Right atrium auricular region (tissue), 2 donors: ENCODE data around the gene IL13. TPM values are rescaled to one million over a fixed set of nuclear protein-coding genes. Genes with fewer than 3 reads are reported as not detected.

Experiments
- DNase-seq: peaks from one replicate; pipeline ENCODE4 v3.0.0-alpha.2; 2019; ENCODE audit warnings: low spot score
- H3K27ac ChIP-seq, 2 donors: fragments of 200-600 bp; sonication (generic); 1 replicate in 1 of 2; 2 replicates in 1 of 2; pipeline ENCODE4 v1.5.1; 2016 to 2019
- H3K27me3 ChIP-seq, 2 donors: fragments of 200-600 bp; sonication (generic); one replicate each; pipeline versions ENCODE4 v1.5.1 to v1.6.0; 2017 to 2019
- H3K36me3 ChIP-seq: fragments of 200-600 bp; sonication (generic); one replicate; pipeline ENCODE4 v1.5.1; 2016
- H3K4me1 ChIP-seq, 2 donors: fragments of 200-600 bp; sonication (generic); one replicate each; pipeline versions ENCODE4 v1.5.1 to v1.6.0; 2017 to 2019
- H3K4me3 ChIP-seq, 2 donors: fragments of 200-600 bp; sonication (generic); 1 replicate in 1 of 2; 2 replicates in 1 of 2; pipeline ENCODE4 v1.5.1; 2017 to 2019; ENCODE audit warnings: mild to moderate bottlenecking in 1 of 2, moderate library complexity in 1 of 2
- H3K9me3 ChIP-seq, 2 donors: fragments of 200-600 bp; sonication (generic); one replicate each; pipeline ENCODE4 v1.5.1; 2019
- CTCF ChIP-seq, 2 donors: fragments of 200-600 bp; sonication (generic); IDR thresholded peaks; one replicate each; pipeline ENCODE4 v1.5.1; 2019; ENCODE audit warnings: antibody characterized with exemption in 2 of 2
- total RNA-seq, 2 donors: library from RNA; depleted of rRNA; stranded (reverse); fragments of >200 nt; gene quantifications; one replicate each; pipeline ENCODE4 v1.1.0, GENCODE V29; 2016

IL13 gene
- total RNA-seq, 2 donors from 2014 or later: not detected

DNA sequence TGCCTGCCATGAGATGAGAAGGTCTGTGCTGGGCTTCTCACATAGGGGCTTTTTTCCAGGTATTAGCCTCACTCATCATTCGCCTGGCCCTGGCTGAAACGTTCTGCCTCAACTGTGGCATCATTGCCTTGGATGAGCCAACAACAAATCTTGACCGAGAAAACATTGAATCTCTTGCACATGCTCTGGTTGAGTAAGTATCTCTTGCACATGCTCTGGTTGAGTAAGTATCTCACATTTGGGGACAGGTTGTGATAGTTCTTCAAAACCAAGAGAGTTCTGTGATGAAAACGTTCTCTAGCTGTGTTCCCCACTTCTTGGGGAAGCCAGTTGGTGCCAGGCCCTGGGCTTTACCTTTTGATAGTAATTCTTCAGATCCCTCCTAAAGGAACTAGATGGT lies 17.4 kb upstream of the IL13 start:
- Histone ChIP-seq H3K36me3 (peaks cover 48% of the 10 kb centered on the region), H3K27ac (no peak overlapping the region), H3K9me3 (no peaks in the 10 kb centered on the region), H3K27me3 (no peaks in the 10 kb centered on the region), H3K4me3 (no peak overlapping the region), H3K4me1 (no peaks in the 10 kb centered on the region)
- DNase-seq: no peak
- TF ChIP-seq CTCF (IDR thresholded peaks at IDR 0.05): no peak

- no peak for DNase-seq
- H3K27ac ChIP-seq: no peak overlapping the region
- TF ChIP-seq CTCF (IDR thresholded peaks at IDR 0.05): no peak
- H3K4me3 ChIP-seq: no peak overlapping the region
- peaks cover 48% of the 10 kb centered on the region for H3K36me3 ChIP-seq
- H3K27me3 ChIP-seq: no peaks in the 10 kb centered on the region
- no peaks in the 10 kb centered on the region for H3K4me1 ChIP-seq
- no peaks in the 10 kb centered on the region for H3K9me3 ChIP-seq
Measured at GRCh38 chr5:132641241-132641723, 16.7 kb upstream of the IL13 start.

DNA sequence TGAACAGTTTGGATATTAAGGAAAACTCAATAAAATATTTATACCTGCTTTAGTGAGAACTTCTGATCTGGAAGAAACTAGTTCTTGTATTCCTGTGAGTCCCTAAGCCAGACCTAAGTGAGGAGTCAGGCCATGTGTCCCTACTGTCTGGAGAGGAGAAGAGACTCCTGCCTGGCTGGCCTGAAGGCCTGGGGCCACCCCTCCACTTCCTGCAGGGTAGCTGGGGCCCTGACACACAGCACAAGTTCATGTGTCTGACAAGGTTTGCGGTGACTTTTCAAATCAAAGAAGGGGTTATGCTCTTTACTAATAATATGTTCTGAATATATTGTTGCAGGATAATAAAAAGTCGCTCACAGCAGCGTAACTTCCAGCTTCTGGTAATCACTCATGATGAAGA lies 16.1 kb upstream of the IL13 start:
- DNase-seq: no peak
- Histone ChIP-seq H3K27me3 (no peaks in the 10 kb centered on the region), H3K27ac (no peak overlapping the region), H3K36me3 (peaks cover 48% of the 10 kb centered on the region), H3K4me1 (no peaks in the 10 kb centered on the region), H3K4me3 (no peak overlapping the region), H3K9me3 (no peaks in the 10 kb centered on the region)
- no peak for TF ChIP-seq CTCF (IDR thresholded peaks at IDR 0.05)

- H3K4me1 ChIP-seq: no peaks in the 10 kb centered on the region
- no peak for TF ChIP-seq CTCF (IDR thresholded peaks at IDR 0.05)
Measured at GRCh38 chr5:132644177-132644576, 13.8 kb upstream of the IL13 start.

DNA sequence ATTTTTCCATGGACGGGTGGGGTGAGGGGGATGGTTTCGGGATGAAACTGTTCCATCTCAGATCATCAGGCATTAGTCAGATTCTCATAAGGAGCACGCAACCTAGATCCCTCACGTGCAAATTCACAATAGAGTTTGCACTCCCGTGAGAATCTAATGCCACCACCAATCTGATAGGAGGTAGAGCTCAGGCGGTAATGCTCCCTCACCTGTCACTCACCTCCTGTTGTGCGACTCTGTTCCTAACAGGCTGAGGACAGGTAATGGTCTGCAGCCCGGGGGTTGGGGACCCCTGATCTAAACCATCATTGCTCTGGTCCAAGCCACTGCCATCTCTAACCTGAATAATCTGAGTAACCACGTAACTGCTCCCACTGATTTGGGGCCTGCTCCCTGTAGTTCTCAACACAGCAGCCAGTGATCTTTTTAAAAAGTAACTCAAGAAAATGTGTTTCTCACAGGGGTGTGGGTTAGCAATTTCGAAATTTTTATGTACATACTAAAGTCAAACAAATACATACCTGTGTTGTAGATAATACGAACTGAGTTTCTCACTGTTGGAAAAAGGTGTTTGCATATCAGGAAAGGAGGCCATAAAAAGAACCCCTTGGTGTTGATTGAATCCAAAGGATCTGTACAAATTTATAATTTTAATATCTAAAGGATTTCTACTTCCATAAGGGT lies 11.2 kb upstream of the IL13 start:
- no peaks in the 10 kb centered on the region for H3K4me1 ChIP-seq
- no peak for DNase-seq
- no peaks in the 10 kb centered on the region for H3K27me3 ChIP-seq
- H3K4me3 ChIP-seq: no peak overlapping the region
- H3K9me3 ChIP-seq: peaks cover 0 to 9% of the 10 kb centered on the region in 2 donors
- H3K36me3 ChIP-seq: peaks cover 6% of the 10 kb centered on the region
- TF ChIP-seq CTCF (IDR thresholded peaks at IDR 0.05): no peak
- H3K27ac ChIP-seq: no peak overlapping the region

More at GRCh38 chr5:132644177-132644576, 13.8 kb upstream of the IL13 start:
- H3K4me3 ChIP-seq: no peak overlapping the region
- peaks cover 0 to 9% of the 10 kb centered on the region in 2 donors for H3K9me3 ChIP-seq
- no peak overlapping the region for H3K27ac ChIP-seq
- peaks cover 31% of the 10 kb centered on the region for H3K36me3 ChIP-seq
- DNase-seq: no peak
- no peaks in the 10 kb centered on the region for H3K27me3 ChIP-seq

GRCh38 chr5:132647473-132647872 lies 10.5 kb upstream of the IL13 start:
- Histone ChIP-seq H3K4me3 (no peak overlapping the region), H3K4me1 (no peaks in the 10 kb centered on the region), H3K27ac (no peak overlapping the region), H3K9me3 (peaks cover 0 to 9% of the 10 kb centered on the region in 2 donors), H3K36me3 (peaks cover 6% of the 10 kb centered on the region), H3K27me3 (no peaks in the 10 kb centered on the region)
- no peak for TF ChIP-seq CTCF (IDR thresholded peaks at IDR 0.05)
- DNase-seq: no peak
